Muscle of leg (tissue), 11 donors: ENCODE measurements around the gene RBM47. TPM values are rescaled to one million over a fixed set of nuclear protein-coding genes. Genes with fewer than 3 reads are reported as not detected.
"Not testable (repeated sequence)": the region's sequence is repeated elsewhere in the genome, so short reads cannot be mapped to it uniquely, and the experiment has no call there.

Experiments used
- DNase-seq: peaks from one replicate; pipeline ENCODE4 v3.0.0; 2013
- H3K27ac ChIP-seq: one replicate; pipeline ENCODE4 v1.5.1; 2013; ENCODE audit warnings: mild to moderate bottlenecking, low read length, control low read depth
- H3K27me3 ChIP-seq: one replicate; pipeline ENCODE4 v1.6.1; 2013; ENCODE audit warnings: low read length; ENCODE audit not compliant: control insufficient read depth, insufficient read depth
- H3K36me3 ChIP-seq: one replicate; pipeline ENCODE4 v1.6.1; 2013; ENCODE audit warnings: low read length; ENCODE audit not compliant: control insufficient read depth, insufficient read depth
- H3K4me1 ChIP-seq: one replicate; pipeline ENCODE4 v1.6.1; 2013; ENCODE audit warnings: low read length; ENCODE audit not compliant: control insufficient read depth, insufficient read depth
- H3K4me3 ChIP-seq: one replicate; pipeline ENCODE4 v1.5.1; 2013; ENCODE audit warnings: low read length, control low read depth
- H3K9me3 ChIP-seq: replicated peaks from 2 replicates; pipeline ENCODE4 v1.6.1; 2013; ENCODE audit warnings: low read depth, low read length; ENCODE audit not compliant: control insufficient read depth
- WGBS: methylation state at CpG from one replicate; pipeline ENCODE4 v1.1.5; 2013; ENCODE audit warnings: missing lambda C conversion rate; ENCODE audit not compliant: insufficient coverage; 5-methylcytosine and 5-hydroxymethylcytosine counted together
- polyA plus RNA-seq, 8 donors: library from polyadenylated mRNA; unstranded; fragments of 120-200 nt; gene quantifications; one replicate each; pipeline versions ENCODE4 v1.2.1 to v1.2.3, GENCODE V29; 2013; ENCODE audit warnings: inconsistent platforms in 1 of 8, low replicate concordance in 1 of 8; ENCODE audit not compliant: insufficient read length in 8 of 8, insufficient read depth in 1 of 8
- total RNA-seq: library from RNA; stranded (reverse); fragments of 120-200 nt; gene quantifications from one replicate; pipeline ENCODE4 v1.2.4, GENCODE V29; 2013

The RBM47 gene
- total and polyA plus RNA-seq, 9 donors = 1.2 to 6.3 (median 2.0) TPM

DNA sequence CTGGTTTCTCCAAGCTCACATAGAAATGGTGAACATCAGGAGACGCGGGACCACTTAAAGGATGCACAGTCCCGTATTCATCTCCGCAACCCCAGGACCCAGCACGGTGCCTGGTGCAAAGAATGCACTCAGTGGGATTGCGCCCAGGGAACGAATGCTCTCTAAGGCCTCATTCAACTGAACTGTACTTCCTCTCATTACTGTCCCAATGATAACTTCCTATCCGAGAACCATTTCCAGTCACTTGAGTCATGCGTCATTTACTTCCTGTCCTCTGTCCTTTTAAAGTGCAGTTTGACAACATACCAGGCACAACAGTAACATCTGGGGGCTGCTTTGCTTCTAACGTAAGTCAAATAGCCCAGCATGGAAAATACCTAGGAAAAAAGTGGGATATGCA is 75.7 kb downstream of the RBM47 start:
- Histone ChIP-seq H3K4me3 (no peak overlapping the region), H3K27me3 (no peaks in the 10 kb centered on the region), H3K9me3 (no peaks in the 10 kb centered on the region), H3K36me3 (no peaks in the 10 kb centered on the region), H3K4me1 (peaks cover 2% of the 10 kb centered on the region), H3K27ac (no peak overlapping the region)
- WGBS = 87% methylated on average over 7 of the region's 10 CpGs
- peak; percentile 78 for DNase-seq

DNA sequence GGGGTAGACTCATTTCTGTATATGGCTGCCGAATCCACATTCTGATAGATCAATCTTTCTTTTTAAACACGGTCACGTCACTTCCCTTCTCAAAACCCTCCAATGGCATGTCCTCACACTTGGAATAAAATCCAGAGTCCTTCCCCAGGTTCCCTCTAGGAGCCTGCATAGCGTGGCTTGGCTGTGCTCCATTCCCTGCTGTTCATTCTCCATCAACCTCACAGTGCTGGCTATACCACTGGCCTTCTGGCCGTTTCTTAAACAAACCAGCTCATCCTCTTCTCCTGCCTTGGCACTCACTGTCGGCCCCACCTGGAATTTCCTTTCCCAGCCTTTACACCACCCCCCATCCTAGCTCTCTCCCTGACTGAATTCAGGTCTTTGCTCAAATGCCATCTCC is 77.1 kb downstream of the RBM47 start:
- Histone ChIP-seq H3K4me1 (peaks cover 2% of the 10 kb centered on the region), H3K27ac (no peak overlapping the region), H3K4me3 (no peak overlapping the region), H3K9me3 (no peaks in the 10 kb centered on the region), H3K36me3 (no peaks in the 10 kb centered on the region), H3K27me3 (no peaks in the 10 kb centered on the region)
- DNase-seq = no peak
- 65% methylated on average over 6 of the region's 6 CpGs for WGBS

DNA sequence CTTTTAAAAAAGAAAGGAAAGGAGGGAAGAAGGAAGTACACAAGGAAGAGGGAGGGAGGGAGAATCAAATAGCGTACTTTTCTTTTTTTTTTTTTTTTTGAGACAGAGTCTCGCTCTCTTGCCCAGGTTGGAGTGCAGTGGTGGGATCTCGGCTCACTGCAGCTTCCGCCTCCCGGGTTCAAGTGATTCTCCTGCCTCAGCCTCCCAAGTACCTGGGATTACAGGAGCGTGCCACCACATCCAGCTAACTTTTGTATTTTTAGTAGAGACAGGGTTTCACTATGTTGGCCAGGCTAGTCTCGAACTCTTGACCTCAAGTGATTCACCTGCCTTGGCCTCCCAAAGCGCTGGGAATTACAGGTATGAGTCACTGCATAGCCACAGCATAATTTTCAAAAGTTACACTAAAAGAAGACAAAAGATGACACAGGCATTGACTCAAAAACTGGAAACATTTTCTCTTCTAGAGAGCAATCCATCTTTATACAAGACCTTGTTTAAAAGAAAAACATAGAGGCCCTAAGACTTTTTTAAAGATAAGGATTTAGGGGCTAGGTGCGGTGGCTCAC is 78.0 kb downstream of the RBM47 start:
- peak overlapping the region; percentile 69 for H3K27ac ChIP-seq
- not testable (repeated sequence) for H3K9me3 ChIP-seq, H3K36me3 ChIP-seq, DNase-seq, H3K27me3 ChIP-seq, H3K4me1 ChIP-seq, H3K4me3 ChIP-seq
- 92% methylated on average over 2 of the region's 9 CpGs for WGBS

DNA sequence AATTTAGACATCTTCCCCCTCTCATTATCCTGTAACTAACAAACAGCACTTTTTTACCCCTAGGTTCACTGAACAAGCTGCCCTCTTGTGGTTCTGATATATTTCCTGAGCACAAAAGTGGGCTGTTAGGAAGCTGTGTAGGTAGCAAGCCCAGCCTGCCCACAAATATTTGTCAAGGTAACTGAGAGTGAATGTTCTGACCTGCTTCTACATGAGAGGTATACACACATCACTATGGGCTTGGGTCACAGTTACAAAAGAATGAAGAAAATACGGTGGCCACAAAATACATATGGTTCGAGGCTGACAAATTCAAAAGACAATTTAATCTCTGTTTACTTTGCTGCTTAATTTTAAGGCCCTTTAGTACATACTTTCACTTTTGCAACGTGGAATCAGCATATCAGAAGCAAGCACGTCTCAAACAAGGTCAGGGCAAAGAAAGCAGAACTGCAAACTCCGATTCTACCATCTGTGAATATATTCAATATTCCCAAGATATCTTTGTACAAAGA is 78.7 kb downstream of the RBM47 start:
- H3K27me3 ChIP-seq = no peaks in the 10 kb centered on the region
- DNase-seq = peak; percentile 56
- peak overlapping the region; percentile 69 for H3K27ac ChIP-seq
- no peaks in the 10 kb centered on the region for H3K36me3 ChIP-seq
- 50% methylated on average over 1 of the region's 5 CpGs for WGBS
- peaks cover 2% of the 10 kb centered on the region for H3K4me1 ChIP-seq
- no peak overlapping the region for H3K4me3 ChIP-seq
- H3K9me3 ChIP-seq = no peaks in the 10 kb centered on the region

DNA sequence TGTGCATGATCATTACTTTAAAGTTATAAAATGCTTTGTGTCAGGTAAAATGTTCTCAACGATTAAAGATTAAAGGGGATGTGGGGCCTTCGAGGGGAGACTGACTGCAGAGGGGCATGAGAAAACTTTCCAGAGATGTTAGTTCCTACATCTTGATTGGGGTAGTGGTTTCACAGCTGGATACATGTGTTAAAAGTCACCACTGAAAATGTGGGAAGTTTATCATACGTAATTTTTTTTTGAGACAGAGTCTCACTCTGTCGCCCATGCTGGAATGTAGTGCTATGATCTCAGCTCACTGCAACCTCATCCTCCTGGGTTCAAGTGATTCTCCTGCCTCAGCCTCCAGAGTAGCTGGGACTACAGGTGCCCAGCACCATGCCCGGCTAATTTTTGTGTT is 79.5 kb downstream of the RBM47 start:
- Histone ChIP-seq H3K36me3 (no peaks in the 10 kb centered on the region), H3K4me3 (no peak overlapping the region), H3K4me1 (peaks cover 2% of the 10 kb centered on the region), H3K27me3 (no peaks in the 10 kb centered on the region), H3K9me3 (no peaks in the 10 kb centered on the region), H3K27ac (no peak overlapping the region)
- 69% methylated on average over 2 of the region's 5 CpGs for WGBS
- DNase-seq = no peak

DNA sequence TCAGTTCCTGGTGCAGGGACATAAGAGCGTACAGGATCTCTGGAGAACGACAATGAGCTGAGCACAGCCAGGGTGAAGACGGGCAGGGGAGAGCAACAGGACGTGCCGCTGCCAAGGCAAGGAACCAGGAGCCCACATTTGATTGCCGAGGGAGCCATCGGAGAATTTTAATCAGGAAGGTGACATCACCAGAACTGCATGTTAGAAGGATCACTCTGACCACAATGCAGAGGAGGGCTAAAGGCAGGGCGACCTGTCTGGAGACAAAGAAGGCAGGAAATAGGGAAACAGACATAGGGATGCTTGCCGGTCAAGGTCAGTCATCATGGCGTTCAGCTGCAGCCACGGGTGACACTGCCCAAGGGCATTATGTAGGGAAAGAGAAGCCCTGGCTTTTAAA is 81.4 kb downstream of the RBM47 start:
- H3K36me3 ChIP-seq = no peaks in the 10 kb centered on the region
- peaks cover 2% of the 10 kb centered on the region for H3K4me1 ChIP-seq
- no peak for DNase-seq
- no peak overlapping the region for H3K4me3 ChIP-seq
- 76% methylated on average over 11 of the region's 11 CpGs for WGBS
- H3K27ac ChIP-seq = no peak overlapping the region
- no peaks in the 10 kb centered on the region for H3K9me3 ChIP-seq
- no peaks in the 10 kb centered on the region for H3K27me3 ChIP-seq

DNA sequence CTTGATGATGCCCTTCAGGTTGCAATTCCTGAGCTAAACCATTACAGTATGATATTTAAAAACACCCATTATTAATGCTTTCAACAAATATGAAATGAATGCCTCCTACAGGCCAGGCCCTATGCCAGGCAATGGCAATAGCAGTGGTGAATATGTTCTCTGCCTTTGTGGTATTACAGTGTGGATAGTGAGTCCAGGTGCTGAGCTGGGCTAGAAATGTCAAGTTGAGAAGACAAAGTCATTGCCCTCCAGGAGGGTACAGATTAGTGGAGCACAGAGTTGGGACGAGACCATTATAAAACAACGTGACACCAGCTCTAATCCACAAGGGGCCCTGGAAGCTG is 81.9 kb downstream of the RBM47 start:
- Histone ChIP-seq H3K9me3 (no peaks in the 10 kb centered on the region), H3K4me3 (no peak overlapping the region), H3K27ac (no peak overlapping the region), H3K4me1 (peaks cover 2% of the 10 kb centered on the region), H3K36me3 (no peaks in the 10 kb centered on the region), H3K27me3 (no peaks in the 10 kb centered on the region)
- DNase-seq = no peak
- no CpG with 5 or more reads among the region's 2 CpGs for WGBS

DNA sequence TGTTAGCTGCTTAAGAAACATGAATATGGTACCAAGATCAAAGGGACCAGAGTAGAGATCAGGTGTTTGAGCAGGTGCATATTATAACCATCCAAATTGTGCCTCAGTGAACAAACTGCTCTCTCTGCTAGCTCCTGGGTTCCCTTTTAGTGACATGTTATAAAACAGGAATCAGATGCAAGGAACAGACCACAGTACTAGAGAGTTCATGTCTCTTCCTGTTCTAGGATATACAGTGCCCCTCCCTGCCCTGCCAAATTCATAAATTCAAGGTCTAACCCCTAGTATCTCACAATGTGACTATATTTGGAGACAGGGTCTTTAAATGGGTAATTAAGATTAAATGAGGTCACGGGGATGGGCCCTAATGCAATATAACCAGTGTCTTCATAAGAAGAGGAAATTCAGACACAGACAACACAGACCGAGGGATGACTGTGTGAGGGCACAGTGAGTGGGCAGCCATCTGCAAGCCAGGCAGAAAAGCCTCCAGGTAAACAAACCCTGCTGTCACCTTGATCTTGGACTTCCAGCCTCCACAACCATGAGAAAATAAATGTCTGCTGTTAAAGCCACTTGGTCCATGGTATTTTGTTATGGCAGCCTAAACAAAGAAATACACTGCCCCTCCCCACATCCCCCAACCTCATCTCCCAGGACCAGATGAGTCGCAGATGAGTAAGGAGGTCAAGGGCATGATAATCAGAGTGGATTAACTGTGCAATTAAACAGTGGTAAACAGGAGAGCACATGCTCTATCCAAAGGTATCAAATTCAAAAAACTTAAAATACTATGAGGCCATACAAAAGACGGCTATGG is 82.5 kb downstream of the RBM47 start:
- Histone ChIP-seq H3K27me3 (no peaks in the 10 kb centered on the region), H3K36me3 (no peaks in the 10 kb centered on the region), H3K4me3 (no peak overlapping the region), H3K4me1 (peaks cover 2% of the 10 kb centered on the region), H3K9me3 (no peaks in the 10 kb centered on the region), H3K27ac (no peak overlapping the region)
- no CpG with 5 or more reads among the region's 4 CpGs for WGBS
- DNase-seq = no peak

DNA sequence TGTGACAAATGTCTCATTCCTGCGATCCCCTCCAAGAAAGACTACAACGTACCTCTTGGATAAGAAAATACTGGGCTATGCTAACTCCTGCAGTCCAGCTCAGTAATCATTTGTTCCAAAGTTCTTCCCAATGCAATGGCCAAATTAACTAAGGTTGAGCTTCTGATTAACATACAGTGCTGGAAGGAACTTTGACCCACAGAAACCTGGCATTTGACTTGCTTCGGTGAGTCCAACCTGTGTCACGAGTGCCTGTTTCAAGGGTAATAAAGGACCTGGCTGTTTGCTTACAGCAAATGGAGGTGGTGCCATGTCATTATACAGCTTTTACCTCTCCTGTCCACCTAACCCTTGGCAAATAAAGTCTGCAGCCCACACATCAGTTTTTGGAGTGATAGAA is 83.2 kb downstream of the RBM47 start:
- Histone ChIP-seq H3K36me3 (no peaks in the 10 kb centered on the region), H3K9me3 (no peaks in the 10 kb centered on the region), H3K27ac (no peak overlapping the region), H3K4me1 (peaks cover 2% of the 10 kb centered on the region), H3K27me3 (no peaks in the 10 kb centered on the region), H3K4me3 (no peak overlapping the region)
- DNase-seq = no peak
- WGBS = 83% methylated on average over 1 of the region's 4 CpGs

DNA sequence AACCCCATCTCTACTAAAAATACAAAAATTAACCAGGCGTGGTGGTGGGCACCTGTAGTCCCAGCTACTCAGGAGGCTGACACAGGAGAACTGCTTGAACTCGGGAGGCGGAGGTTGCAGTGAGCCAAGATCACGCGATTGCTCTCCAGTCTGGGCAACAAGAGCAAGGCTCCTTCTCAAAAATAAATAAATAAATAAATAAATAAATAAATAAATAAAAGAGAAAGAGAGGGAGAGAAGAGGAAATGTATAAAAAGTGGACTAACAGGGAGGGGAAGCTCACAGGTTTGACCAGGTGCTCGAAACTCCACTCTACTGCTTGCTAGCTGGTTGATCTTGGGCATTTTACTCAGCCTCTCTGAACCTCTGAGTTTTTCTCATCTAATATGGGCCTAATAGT is 84.2 kb downstream of the RBM47 start:
- H3K4me1 ChIP-seq, H3K9me3 ChIP-seq, H3K27ac ChIP-seq, H3K4me3 ChIP-seq, H3K36me3 ChIP-seq, DNase-seq, H3K27me3 ChIP-seq: not testable (repeated sequence)
- WGBS = no CpG with 5 or more reads among the region's 6 CpGs
